ENCODE measurements around the gene MUC13.

GRCh38 chr3:124920718-124921117 lies 13.8 kb downstream of the MUC13 start:
- TF ChIP-seq POLR2A (IDR thresholded peaks at IDR 0.05) (no peak), CTCF (IDR thresholded peaks at IDR 0.05 in 4 of 5, conservative IDR thresholded peaks at IDR 0.05 in 1 of 5) (no peak)

Data from gastrocnemius medialis (tissue), 4 donors.